Muscle of arm (tissue), 12 donors: ENCODE results near the gene SMPD2. TPM values are rescaled to one million over a fixed set of nuclear protein-coding genes. Genes with fewer than 3 reads are reported as not detected.

ENCODE experiments used
- DNase-seq: peaks from one replicate; pipeline ENCODE4 v3.0.0-alpha.2; 2013
- polyA plus RNA-seq, 12 donors: library from polyadenylated mRNA; unstranded; fragments of 120-200 nt; gene quantifications; one replicate each; pipeline ENCODE4 v1.2.1, GENCODE V29; 2013; ENCODE audit not compliant: insufficient read length in 12 of 12

Gene SMPD2
- polyA plus RNA-seq, 12 donors: 3.4 to 9.9 (median 5.1) TPM; not detected in 2

DNA sequence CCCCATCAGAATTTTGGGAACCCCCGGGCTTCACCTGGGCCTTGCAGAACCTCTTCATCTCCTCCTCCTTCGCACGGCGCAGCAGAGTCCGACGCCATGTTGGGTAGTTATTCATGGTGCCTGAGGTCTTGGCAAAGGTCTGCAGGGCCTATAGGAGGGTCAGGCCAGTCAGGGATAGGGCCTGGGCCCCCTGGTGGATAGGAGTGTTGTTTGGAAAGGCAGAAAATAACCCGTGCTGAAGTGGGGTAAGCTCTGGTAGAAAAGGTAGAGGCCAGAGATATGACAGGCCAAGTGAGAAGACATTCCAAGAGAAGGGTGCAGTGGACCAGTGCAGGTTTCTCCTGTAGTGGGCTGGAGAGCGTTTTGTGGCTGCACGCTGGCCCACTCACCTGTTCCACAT, 4.9 kb downstream of the SMPD2 start:
- DNase-seq: no peak

DNA sequence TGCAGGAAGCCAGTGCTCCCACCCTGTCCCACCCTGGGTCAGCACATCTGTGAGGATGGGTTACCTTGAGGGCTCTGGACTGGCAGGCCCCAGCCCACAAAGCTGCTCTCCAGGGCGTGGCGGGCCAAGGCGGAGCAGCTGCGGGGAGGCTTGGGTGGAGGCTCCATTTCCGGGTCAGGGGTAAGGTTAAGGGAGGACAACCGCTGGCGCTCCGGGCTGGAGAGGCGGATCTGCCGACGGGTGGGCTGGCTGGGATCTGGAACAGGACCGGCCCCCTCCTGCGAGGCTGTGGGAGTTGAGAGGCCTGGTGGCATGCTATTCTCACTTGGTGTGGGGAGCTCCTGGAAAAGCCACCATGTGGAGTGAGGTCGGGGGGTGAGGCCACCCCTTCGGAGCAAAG, 5.5 kb downstream of the SMPD2 start:
- DNase-seq: no peak

DNA sequence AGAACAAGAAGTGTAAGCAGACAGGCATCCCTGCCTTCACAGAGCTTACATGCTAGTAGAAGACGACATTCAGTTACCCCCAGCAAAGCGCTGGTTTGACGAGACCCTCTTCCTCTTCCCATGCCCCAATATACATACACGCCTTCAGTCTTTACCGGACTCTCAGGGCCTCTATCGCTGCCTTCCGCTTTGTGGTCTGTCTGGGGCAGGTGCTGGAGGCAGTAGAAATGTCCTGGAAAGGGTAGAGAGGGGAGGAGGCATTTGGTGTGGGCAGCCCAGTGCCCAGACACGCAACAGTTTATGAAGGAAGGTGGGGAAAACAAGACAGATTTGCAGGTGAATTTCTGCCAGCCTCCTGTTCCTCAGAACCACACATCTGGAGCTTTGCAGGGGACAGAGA, 6.0 kb downstream of the SMPD2 start:
- DNase-seq: no peak

DNA sequence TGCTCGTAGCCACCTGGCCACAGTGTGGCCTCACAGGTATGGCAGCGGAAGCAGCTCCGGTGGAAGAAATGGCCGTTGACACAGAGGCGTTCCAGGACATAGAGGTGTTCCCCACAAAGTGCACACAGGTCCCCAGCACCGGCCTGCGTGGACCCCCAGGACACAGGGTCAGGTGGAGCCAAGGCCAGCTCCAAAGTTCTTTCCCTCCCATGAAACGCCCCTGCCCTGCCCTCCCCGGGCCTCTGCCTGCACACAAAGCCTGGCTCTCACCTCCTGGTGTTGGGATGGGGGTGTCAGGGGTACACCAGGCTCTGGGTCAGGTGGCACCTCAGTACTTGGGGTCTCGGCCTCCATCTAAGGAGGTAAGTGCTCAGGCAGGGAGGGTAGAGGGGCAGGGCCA, 6.6 kb downstream of the SMPD2 start:
- no peak for DNase-seq

DNA sequence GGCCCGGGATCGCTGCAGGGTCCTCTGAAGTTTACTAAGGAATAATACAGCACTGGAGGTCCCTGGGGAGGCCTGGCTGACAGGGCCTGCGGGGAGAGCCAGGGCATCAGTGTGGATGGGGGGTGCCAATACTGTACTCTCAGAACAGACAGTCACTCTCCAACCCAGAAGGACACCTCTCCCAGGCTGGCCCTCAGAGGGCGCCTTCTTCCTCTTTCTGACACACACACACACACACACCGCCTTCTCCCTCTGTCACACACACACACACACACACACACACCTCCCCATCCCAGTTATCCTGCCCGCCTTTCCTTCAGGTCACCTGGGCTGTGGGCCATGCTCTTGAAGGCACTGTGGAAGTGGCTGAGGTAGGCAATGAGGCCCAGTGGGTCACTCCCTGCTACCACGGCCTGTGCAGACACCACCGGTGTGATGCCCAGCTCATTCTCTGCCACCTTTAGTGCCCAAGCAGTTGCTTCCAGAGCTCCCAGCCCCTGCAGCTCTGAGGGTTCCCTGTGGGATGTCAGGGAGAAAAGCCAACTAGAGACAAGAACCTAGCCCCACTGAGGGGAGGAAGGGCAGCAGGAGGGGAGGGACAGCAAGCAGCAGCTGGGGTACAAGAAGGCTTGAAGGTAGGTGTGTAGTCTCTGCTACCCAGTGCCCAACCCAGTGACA, 7.5 kb downstream of the SMPD2 start:
- no peak for DNase-seq

DNA sequence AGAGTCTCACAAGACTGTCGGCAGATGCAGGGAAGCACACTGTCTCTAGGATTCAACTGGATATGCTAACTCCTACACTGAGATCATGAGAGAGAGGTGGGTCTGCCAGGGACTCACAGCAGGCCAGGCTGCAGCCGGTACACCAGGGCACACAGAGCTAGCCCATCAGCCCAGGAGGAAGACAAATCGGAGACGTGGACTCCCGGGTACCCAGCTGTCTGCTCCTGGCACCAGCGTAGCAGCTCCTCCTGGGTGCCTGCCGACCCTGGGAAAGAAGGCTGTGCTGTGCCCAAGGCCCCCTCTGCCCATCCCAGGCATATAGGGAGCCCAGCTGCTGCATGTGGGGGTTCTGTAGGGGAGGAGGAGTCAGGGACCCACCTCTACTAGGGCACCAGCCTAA, 8.1 kb downstream of the SMPD2 start:
- no peak for DNase-seq

DNA sequence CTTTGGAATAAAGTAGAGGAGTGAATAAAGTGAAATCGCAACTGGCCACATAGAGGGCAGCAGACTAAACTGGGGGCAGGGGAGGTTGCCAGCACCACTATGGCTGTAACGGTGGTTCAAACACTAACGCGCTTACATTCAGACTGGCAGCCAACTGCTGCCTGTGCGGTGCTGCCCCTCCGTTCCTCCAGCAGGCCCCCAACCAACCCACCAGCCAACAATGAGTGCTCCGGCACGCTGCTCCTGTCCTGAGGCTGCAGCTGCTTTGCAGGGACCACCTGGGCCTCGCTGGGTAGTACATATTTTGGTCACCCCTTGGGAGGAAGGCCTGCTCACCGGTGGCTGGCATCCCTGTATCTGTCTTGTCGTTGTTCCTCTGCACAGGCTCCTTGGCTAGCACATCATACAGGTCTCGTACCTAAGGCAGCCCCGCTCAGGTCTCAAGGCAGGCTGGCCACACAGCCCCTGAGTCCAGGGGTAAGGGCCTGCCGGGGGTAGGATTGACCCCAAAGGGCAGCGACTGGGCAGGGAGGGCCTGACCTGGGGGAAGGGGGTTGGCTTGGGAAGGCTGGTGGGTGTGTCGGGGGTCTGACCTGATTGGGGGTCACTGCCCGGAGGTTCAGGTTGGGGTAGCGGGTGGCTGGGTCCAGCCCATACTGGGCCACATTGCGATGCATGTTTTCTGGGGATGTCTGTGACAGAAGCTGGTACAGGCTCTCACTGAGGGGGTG, 8.7 kb downstream of the SMPD2 start:
- no peak for DNase-seq

DNA sequence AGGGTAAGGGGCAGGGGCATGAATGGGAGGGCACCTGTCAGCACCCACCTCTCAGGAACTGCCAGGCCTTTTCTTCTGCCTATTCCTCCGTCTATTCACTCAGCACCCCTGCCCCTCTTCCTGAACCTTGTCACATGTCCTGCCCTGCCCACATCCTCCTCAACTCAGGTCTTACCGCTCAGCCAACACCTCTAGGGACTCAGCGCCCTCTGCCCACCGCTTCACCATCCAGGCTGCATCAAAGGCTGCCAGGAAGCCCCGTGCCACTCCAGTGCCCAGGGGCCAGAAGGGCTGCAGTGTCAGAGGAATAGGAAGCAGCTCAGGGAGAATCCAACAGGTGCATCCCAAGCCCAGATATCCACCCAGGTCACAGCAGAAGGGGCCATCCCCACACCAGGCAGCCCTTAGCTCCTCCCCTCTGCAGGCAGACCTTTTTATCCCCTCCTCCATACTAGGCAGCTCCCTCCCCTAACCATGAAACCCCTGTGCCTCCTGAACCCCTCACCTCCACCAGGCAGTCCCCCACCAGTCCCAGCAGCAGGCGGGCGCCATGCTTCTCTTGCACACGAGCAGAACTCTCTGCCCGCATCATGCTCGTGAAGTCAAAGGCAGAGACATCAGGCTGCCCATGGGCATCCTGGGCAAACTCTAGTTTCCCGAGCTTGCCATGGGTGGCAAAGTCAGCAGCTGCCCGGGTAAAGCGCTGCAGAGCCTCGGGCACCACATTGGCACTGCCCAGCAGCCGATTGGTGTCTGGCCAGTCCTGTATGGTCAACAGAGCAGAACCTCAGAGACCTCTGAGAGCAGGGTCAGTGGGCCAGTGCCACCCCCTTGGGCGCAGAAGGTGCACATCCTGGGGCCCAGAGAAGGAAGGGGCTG, 9.5 kb downstream of the SMPD2 start:
- no peak for DNase-seq

DNA sequence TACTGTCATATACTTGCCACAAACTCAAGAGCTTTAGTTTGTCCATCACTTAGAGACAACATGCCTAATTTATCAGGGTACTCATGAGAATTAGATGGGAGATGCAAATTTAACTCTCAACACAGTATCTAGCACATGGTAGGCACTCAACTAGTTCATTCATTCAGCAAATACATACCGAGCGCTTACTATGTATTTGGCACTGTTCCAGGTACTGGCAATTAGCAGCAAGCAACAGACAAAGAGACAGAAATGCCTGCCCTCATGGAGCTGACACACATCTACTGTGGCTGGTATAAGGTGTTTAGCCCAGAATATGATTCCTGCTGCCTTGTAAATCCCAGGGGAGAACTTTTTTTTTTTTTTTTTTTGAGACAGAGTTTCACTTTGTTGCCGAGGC, 10.3 kb downstream of the SMPD2 start:
- DNase-seq: no peak

DNA sequence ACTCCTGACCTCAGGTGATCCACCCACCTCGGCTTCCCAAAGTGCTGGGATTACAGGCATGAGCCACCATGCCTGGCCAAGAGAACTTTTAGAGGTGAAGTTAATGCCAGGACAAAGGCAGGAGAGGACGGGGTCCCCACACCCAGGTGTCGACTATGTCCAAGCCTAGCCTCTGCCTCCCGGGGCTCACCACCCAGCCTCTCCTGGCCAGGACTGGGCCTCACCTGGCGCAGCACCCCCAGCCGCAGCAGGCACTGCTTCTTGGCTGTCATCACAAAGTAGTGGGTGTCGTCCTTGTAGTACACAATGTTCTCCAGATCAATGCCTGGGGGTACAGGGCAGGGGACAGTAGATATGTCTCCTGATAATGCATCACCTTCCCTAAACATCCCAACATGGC, 10.9 kb downstream of the SMPD2 start:
- no peak for DNase-seq

DNA sequence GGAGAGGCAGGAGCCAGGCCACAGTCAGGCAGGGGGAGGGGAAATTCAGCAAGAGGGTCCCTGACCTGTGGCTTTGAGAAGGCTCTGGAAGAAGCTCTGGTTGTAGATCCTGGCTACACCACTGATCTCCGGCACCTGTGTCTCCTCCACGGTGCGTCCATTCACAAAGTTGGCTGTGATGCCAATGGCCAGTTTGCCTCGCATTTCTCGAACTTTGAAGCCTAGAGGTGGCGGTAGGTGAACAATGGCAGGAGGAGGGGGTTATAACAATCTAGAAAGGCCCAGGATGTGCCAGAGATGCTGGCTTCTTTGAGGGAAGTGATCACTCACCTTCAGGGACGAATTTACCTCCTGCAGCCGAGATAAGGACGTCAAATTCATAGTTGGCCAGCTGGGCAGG, 11.7 kb downstream of the SMPD2 start:
- no peak for DNase-seq

DNA sequence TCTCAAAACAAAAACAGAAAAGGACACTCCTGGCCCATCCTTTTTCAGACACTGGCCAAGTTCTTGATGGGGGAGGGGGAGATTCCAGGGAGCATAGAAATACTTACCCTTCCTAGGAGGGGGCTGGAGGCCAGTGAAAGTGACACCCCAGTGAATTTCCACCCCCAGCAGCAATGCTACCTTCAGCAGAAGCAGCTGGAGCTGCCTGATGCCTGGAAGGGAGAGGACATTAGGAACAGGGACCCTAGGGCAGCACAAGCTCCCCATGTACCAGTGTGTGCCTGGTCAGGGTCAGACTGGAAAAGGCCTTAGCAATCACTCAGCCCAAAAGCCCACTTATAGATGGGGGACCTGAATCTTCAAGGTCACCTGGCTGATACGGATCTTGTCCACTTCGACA, 12.6 kb downstream of the SMPD2 start:
- no peak for DNase-seq

DNA sequence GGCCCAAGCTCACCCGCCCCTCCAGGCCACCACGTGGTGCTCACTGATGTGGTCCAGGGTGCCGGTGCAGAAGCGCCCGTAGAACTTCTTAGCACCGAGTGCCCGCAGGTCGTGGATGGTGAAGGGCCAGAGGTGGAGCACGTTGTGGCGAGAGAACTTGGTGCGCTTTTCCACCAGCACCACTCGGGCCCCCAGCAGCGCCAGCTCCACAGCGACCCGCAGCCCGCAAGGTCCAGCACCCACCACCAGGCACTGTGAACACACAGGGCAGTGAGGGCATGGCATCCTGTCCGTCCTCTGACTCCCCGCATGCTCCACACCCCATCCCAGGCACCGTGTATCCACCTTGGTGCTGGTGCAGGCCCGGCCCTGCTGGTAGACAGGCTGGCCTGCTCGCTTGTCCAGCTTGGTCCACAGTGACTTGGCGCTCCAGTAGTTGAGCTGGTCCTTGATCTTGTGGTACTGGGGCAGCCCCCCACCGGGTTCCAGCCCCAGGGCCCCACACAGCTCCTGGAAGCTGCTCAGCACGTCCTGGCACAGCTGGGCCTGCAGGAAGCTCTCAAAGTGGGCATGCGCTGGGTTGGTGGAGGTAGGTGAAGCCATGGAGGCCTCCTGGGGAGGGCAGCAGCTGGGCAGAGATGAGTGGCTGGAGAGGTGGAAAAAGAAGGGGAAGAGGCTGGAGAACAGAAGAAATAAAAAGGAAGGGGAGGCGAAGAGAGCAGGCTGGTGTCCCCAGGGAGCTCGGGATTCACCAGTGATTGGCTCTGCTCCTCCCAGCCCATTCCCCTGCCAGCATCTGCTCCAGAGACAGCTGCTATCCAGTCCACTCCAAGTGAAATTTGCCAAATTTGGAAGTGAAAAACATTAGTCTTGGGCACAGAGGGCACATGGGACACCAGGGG, 13.3 kb downstream of the SMPD2 start:
- peak; percentile 48 for DNase-seq

DNA sequence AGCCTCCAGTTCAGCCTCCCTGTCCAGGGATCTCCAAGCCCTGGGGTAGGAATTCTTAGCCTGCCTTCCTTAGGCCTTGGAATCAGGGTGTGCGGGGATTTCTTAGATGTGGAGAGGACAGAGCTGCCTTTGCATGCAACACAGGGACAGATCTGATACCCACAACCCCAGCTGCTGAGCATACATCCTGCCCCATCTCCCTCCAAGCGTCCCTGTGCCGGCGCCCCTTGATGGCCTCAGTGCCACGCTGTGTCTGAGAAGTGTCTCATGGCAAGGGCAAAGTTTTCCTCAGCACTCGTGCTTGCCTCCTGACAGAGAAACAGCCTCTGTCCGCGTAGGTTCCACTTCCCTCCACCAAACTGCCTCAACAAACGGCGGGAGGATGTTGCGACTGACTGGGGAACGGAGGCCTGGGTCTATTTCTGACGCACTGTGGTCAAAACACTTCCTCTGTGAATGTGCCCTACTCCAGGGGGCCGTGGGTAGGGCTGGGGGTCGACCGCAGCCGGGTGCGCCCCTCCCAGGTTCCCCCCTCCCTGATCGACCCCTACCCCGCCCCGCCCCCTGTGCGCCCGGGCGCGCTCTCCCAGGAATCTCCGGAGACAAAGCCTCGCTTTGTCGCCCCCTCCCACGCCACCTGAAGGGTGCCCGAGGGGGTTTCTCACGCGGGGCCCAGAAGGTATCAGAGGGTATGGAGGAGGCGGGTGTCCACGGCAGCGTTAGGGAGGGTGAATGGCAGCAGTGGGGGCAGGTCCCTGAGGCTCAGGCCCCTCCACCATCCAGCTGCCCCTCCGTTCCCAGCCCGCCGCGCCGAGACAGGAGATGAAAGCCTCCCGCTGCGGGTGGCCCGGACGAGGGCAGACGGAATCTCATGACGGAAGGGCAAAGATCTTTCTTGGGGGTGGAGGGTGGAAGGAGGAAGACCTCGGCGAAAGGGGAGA, 14.2 kb downstream of the SMPD2 start:
- DNase-seq: peak; percentile 43

DNA sequence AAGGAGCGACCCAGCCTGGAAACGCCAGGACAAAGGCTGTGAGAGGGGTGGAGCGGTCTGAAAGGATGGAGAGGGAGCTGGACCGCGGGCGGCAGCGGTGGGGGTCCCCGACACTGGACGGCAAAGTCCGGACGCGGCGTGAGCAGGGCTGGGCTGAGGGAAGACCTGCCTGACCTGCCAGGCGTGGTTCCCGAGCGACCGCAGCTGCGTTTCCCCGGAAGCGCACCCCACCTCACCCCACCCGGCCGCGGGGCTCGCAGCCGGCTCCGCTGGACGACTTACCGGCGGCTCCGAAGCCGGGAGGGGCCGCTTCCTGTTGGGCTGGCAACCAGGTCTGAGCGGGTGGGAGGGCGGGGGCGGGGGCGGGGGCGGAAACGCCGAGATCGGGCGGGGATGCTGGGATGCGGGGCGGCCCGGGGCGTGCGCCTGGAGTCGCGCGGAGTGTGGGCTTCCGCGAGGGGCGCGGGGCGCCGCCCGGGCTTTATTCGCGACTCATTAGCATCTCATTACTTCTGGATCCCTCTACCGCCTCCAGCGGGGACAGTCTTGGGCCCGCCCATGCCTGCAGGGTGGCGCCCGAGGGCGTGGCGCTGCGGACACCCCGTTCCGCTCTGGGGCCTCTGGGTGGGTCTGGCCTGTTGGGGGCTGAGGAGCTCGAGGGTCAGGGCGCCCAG, 15.1 kb downstream of the SMPD2 start, which contains the start of gene MICAL1:
Gene MICAL1, minus strand, starts transcription at position 336 of the 674 bp plus-strand sequence. CDS start 1,576 bp downstream, outside the sequence.
- peak; percentile 58 for DNase-seq

DNA sequence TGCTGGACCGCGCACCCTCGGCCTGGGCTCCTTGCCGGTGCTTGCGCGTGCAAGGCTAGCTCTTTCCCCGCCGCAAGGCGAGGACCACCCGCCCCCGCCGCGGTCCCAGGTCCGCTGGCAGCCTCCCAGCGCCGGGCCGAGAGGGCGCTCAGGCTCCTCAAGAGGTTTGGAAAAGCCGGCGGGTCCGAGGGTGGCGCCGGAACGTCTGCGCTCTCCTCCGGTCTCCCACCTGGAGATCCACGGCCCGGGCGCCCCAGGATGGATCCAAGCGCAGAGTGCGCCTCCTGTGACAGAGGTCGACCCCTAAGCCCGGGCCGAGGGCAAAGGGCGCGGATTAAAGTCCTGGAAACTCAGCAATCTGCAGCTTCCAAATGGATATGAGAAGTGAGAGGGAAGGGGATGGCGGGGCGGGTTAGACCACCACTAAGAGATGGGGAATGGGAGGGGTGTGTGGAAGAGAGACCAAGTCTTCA, 15.6 kb downstream of the SMPD2 start:
- DNase-seq: no peak

DNA sequence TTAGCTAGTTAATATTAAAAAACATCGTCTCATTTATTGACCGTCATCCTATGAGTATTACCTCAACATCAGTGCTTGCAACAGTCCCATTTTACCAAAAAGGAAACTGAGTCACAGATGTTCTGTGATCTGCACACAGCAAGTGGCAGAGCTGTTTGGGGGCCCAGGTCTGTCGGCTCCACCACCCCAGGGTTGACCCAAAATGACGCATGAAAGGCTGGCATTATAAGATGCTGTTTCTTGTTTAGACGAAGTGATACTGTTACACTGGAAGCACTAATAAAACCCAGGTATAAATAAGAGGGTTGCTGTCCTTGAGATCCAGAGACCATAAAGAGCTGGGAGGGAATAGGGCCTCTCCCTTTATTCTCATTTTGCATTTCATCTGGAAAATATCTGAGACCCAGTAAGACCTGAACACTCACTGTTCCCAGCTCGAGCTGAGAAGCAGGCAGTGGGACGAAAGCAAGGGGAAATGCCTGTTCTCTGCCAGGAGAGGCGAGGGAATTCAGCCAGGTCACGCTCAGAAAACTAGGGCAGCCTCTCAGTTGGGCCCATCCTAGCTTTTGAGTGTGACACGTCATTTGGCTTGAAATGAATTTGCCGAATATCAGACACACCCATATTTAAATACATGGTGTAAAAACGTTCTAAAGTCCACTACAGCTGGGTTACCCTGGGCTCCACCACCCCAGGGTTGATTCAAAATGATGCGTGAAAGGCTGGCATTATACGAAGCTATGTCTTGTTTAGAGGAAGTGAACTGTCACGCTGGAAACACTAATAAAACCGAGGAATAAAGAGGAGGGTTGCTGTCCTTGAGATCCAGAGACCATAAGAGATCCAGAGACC, 16.4 kb downstream of the SMPD2 start:
- peak; percentile 57 for DNase-seq

DNA sequence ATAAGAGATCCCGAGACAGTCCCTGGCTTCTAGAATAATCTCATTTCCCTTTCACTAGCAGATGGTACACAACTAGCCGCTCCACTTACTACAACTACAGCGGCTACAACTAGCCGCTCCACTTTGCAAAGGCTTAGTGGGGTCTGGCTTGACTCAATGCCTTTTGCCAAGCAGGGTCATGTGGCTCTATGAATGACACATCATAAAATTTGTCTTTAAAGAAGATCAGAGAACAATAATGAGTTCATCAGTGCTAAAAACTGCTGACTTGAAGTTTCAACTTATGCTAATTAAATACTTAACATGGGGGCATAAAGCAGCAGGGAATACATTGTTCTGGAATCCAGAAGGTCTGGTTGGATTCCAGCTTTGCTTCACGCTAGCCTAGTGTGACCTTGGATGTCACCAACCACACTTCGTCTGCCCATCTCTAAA, 17.1 kb downstream of the SMPD2 start:
- no peak for DNase-seq
